Right lobe of liver (tissue), 6 donors: ENCODE results near the gene NUAK1. TPM values are rescaled to one million over a fixed set of nuclear protein-coding genes. Genes with fewer than 3 reads are reported as not detected.
A peak's percentile ranks its signal among the peaks of the same experiment; 100 is the strongest.

Experiments used
- ATAC-seq, 4 donors: fragments of 200-7000 bp; cut with Tn5 transposase; one replicate each; pipeline ENCODE4 v1.9.1; 2020; ENCODE audit warnings: mild to moderate bottlenecking in 4 of 4, moderate library complexity in 4 of 4
- DNase-seq, 3 donors: peaks; one replicate each; pipeline ENCODE4 v3.0.0-alpha.2; 2020
- H3K27ac ChIP-seq, 3 donors: fragments of 200-600 bp; one replicate each; pipeline ENCODE4 v1.8.0; 2022
- H3K27me3 ChIP-seq, 2 donors: fragments of 200-600 bp; one replicate each; pipeline ENCODE4 v1.8.0; 2022
- H3K36me3 ChIP-seq, 4 donors: fragments of 200-600 bp; sonication (generic) in 1 of 4; one replicate each; pipeline versions ENCODE4 v1.5.1 to v1.8.0; 2017 to 2022; ENCODE audit warnings: control low read depth in 1 of 4
- H3K4me1 ChIP-seq, 4 donors: fragments of 200-600 bp; sonication (generic) in 1 of 4; one replicate each; pipeline versions ENCODE4 v1.5.1 to v1.8.0; 2017 to 2022; ENCODE audit warnings: control low read depth in 1 of 4
- H3K4me3 ChIP-seq, 3 donors: fragments of 200-600 bp; one replicate each; pipeline ENCODE4 v1.8.0; 2022
- H3K9me3 ChIP-seq, 4 donors: fragments of 200-600 bp; sonication (generic) in 1 of 4; one replicate each; pipeline versions ENCODE4 v1.5.1 to v1.8.0; 2017 to 2022; ENCODE audit warnings: control low read depth in 1 of 4
- POLR2A ChIP-seq: fragments of 450-650 bp; IDR thresholded peaks from one replicate; pipeline ENCODE4 v1.6.1; 2017; ENCODE audit warnings: antibody characterized with exemption, mild to moderate bottlenecking
- WGBS: methylation state at CpG from one replicate; pipeline ENCODE4 v1.1.6; 2018; ENCODE audit warnings: low coverage, low lambda C conversion rate; ENCODE audit not compliant: insufficient coverage; ENCODE audit errors: missing lambda C conversion rate; 5-methylcytosine and 5-hydroxymethylcytosine counted together
- intact Hi-C, 2 donors: fragments of 100-400 bp; cut with DNase I; formaldehyde crosslinking; loops; one replicate each; pipeline versions ENCODE4 v1.11.2 to v1.14.1; 2022
- total RNA-seq, 6 experiments: library from RNA; depleted of rRNA in 2 of 6; stranded (reverse); fragments of >200 nt in 2 of 6; fragmentation: NEBNext Ultra II Directional in 3 of 6; extraction: Animal tissue kit (Norgen Biotek cat#: 25700) in 3 of 6; gene quantifications; one replicate each; pipeline versions ENCODE4 v1.1.0 to v1.2.4, GENCODE V29; 2016 to 2023
- TF ChIP-seq, protein P1 (sequence below), 4 donors: fragments of 200-600 bp in 3 of 4; fragments of 450-650 bp in 1 of 4; IDR thresholded peaks; one replicate each; pipeline versions ENCODE4 v1.5.1 to v1.8.0; 2016 to 2022; ENCODE audit warnings: antibody characterized with exemption in 4 of 4, mild to moderate bottlenecking in 2 of 4
- donor health status: DM: no; HTN: yes; CAD: no.
- donor health status: DM: no; HTN: no; CAD: no.
- donor health status: DM: no; HTN: no; CAD: no.
- donor health status: DM: no; HTN: yes; CAD: no.
- donor health status: DM: no; HTN: yes; CAD: no.

NUAK1 gene
- total RNA-seq, 6 experiments from 2014 or later, result 2.0 to 11.0 (median 3.5) TPM

DNA sequence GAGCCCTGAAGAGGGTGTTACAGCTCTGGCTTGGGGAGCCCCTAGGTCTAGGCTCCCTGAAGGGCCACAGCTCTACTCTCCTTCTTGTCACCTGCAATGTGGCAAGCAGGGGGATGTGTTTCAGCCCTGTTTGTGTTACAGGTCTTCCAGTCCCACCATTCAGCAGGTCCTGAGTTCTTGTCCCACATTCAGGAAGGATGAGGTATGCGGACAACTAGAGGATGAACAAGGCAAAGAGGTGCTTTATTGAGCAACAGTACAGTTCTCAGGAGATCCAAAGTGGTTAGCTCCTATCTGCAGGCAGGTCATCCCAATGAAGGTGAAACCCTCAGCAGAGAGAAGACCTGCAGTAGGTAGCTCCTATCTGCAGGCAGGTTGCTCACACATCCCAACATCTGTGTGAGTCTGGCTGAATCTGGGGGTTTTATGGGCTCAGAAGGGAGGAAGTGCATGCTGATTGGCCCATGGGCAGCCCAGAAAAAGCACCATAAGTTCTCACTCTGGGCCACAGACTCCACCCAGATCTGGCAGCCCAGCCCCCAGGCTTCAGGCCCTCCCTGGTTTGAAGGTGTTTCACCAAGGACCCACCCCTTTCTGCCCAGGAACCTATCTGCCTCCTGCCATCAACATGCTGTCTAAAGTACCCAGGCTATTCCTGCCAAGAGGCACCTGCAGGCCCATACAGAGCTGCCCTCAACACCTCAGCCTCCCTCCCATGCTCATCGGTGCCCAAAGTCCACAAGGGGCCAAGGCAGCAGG, 98.9 kb downstream of the NUAK1 start:
- Histone ChIP-seq H3K27ac (no peak overlapping the region), H3K4me1 (peaks cover 0 to 10% (median 3%) of the 10 kb centered on the region in 4 donors), H3K27me3 (no peaks in the 10 kb centered on the region), H3K4me3 (no peak overlapping the region), H3K36me3 (no peaks in the 10 kb centered on the region), H3K9me3 (no peaks in the 10 kb centered on the region)
- intact Hi-C loops, result loop anchor here in 1 of 2 donors (10.0 kb wide), 1 partner anchor 95 kb away; the partner anchor contains the start of gene NUAK1
- no peak for ATAC-seq
- WGBS, result no CpG with 5 or more reads among the region's 2 CpGs
- no peak for DNase-seq
- no peak for TF ChIP-seq POLR2A
- TF ChIP-seq, protein P1, sequence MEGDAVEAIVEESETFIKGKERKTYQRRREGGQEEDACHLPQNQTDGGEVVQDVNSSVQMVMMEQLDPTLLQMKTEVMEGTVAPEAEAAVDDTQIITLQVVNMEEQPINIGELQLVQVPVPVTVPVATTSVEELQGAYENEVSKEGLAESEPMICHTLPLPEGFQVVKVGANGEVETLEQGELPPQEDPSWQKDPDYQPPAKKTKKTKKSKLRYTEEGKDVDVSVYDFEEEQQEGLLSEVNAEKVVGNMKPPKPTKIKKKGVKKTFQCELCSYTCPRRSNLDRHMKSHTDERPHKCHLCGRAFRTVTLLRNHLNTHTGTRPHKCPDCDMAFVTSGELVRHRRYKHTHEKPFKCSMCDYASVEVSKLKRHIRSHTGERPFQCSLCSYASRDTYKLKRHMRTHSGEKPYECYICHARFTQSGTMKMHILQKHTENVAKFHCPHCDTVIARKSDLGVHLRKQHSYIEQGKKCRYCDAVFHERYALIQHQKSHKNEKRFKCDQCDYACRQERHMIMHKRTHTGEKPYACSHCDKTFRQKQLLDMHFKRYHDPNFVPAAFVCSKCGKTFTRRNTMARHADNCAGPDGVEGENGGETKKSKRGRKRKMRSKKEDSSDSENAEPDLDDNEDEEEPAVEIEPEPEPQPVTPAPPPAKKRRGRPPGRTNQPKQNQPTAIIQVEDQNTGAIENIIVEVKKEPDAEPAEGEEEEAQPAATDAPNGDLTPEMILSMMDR (IDR thresholded peaks at IDR 0.05), result no peak

DNA sequence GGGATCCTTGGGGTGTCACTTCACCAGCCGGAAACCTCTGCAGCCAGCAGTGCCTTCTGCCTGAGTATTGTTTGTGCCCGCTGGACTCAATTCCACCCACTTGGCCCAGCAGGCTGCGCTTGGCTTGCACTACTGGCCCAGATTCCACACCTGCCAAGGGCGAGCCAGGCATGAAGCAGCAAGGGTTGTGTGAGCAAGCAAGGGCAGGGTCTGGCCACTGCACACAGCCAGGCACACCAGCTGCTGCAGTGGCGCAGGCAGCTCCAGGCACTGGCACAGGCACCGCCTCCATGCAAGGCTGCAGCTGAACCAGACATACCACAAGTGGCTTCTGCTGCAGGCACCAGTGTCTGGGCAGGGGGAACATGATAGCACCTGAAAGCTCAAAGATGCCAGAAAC, 99.5 kb downstream of the NUAK1 start:
- H3K27ac ChIP-seq, result no peak overlapping the region
- H3K27me3 ChIP-seq, result no peaks in the 10 kb centered on the region
- peak; percentile 45 to 86 (median 83) for DNase-seq
- TF ChIP-seq, protein P1 (IDR thresholded peaks at IDR 0.05), result peak in 1 of 4 donors; percentile 4
- no peak for TF ChIP-seq POLR2A
- no peaks in the 10 kb centered on the region for H3K9me3 ChIP-seq
- peak; percentile 80 to 92 (median 91) for ATAC-seq
- intact Hi-C loops, result loop anchor here in 1 of 2 donors (10.0 kb wide), 1 partner anchor 96 kb away; the partner anchor contains the start of gene NUAK1
- H3K4me1 ChIP-seq, result peaks cover 0 to 10% (median 3%) of the 10 kb centered on the region in 4 donors
- no peak overlapping the region for H3K4me3 ChIP-seq
- WGBS, result 21% methylated on average over 2 of the region's 6 CpGs
- no peaks in the 10 kb centered on the region for H3K36me3 ChIP-seq

DNA sequence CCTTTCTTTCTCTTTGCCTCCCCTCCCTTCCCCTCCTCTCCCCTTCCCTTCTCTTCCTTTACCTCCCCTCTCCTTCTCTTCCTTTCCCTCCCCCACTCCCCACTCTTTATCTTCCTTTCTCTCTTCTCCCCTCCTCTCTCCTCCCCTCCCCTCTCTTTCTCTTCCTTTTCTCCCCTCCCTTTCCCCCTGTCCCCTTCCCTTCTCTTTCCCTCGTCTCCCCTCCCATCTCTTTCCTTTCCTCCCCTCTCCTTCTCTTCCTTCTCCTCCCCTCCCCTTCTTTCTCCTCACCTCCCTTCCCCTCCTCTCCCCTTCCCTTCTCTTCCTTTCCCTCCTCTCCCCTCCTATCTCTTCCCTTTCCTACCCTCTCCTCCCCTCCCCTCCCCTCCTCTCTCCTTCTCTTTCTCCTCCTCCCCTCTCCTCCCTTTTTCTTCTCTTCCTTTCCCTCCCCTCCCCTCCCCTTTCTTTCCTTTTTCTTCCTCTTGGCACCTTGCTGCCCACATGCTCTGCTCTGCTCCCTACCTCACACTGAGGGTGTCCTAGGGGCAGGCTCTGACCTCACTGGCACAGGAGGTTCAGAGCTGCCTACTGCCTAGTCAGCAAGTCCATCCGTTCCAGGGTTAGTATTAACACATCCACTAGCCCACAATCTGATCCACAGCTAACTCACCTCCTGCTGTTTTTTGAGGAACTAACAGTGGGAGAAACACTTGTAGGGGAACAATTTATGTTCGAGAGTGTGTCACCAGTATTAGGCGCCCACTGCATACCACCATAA, 101.0 kb downstream of the NUAK1 start:
- H3K27me3 ChIP-seq, result no peaks in the 10 kb centered on the region
- peaks cover 0 to 10% (median 3%) of the 10 kb centered on the region in 4 donors for H3K4me1 ChIP-seq
- TF ChIP-seq POLR2A, result no peak
- TF ChIP-seq, protein P1 (IDR thresholded peaks at IDR 0.05), result no peak
- WGBS, result 40% methylated on average over 4 of the region's 4 CpGs
- intact Hi-C loops, result loop anchor here in 1 of 2 donors (10.0 kb wide), 1 partner anchor 97 kb away; the partner anchor contains the start of gene NUAK1
- peak; percentile 35 to 76 (median 69) for DNase-seq
- no peaks in the 10 kb centered on the region for H3K9me3 ChIP-seq
- no peak overlapping the region for H3K4me3 ChIP-seq
- peak; percentile 84 to 96 (median 90) for ATAC-seq
- H3K27ac ChIP-seq, result no peak overlapping the region
- no peaks in the 10 kb centered on the region for H3K36me3 ChIP-seq

DNA sequence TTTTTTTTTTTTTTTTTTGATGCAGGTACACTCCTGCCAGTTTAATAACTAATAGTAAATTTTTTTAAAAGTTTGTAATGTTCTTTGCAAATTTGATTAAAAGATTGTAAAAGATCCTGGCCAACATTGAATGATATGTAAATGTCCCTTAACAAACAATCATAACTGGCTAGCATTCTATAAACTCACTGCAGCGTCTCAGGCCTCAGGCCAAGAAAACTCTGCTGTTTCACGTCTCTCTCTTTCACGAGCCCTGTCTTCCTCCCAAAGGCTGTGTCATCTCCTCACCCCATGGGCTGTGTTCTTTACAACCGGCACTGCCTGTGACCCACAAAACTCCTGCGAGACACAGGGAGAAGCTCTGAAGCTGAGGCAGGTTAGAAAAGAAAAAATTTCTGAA, 103.3 kb downstream of the NUAK1 start:
- peaks cover 0 to 10% (median 3%) of the 10 kb centered on the region in 4 donors for H3K4me1 ChIP-seq
- ATAC-seq (no peak), DNase-seq (no peak)
- no peak overlapping the region for H3K4me3 ChIP-seq
- intact Hi-C loops, result loop anchor here in 1 of 2 donors (10.0 kb wide), 1 partner anchor 99 kb away; the partner anchor contains the start of gene NUAK1
- no peaks in the 10 kb centered on the region for H3K9me3 ChIP-seq
- TF ChIP-seq, protein P1 (IDR thresholded peaks at IDR 0.05), result no peak
- no peak for TF ChIP-seq POLR2A
- no peak overlapping the region for H3K27ac ChIP-seq
- H3K36me3 ChIP-seq, result no peaks in the 10 kb centered on the region
- no peaks in the 10 kb centered on the region for H3K27me3 ChIP-seq
- WGBS, result 65% methylated on average over 5 of the region's 5 CpGs
